GM12878 (cell line): ENCODE results near the gene EHF. TPM values are rescaled to one million over a fixed set of nuclear protein-coding genes. Genes with fewer than 3 reads are reported as not detected.

Experiments used
- ATAC-seq: fragments of 200-7000 bp; cut with Tn5 transposase; 3 replicates; pipeline ENCODE4 v1.9.1; 2020; ENCODE audit warnings: mild to moderate bottlenecking, moderate library complexity
- BruUV-seq: library from RNA; stranded (reverse); fragments of 400-500 nt; replicated peaks from 2 replicates; lab custom pipeline; 2021; lab: Mats Ljungman, UMichigan
- CTCF ChIA-PET: fragments of 300-600 bp; sonication (Branson Sonifier 250); formaldehyde crosslinking; extraction: SDS; loops from one replicate; lab custom pipeline; 2021; ENCODE audit warnings: inconsistent platforms; lab: Yijun Ruan, JAX
- POLR2A ChIA-PET: fragments of 350-600 bp; formaldehyde crosslinking; extraction: SDS; loops from one replicate; lab custom pipeline; 2021; ENCODE audit warnings: inconsistent platforms; lab: Charles Lee
- RAD21 ChIA-PET: fragments of 300-600 bp; sonication (Branson Sonifier 250); formaldehyde crosslinking; loops from one replicate; lab custom pipeline; 2023; ENCODE audit warnings: antibody characterized with exemption; ENCODE audit not compliant: unreplicated experiment; lab: Charles Lee
- SMC1A ChIA-PET: fragments of 300-600 bp; sonication (Branson Sonifier 250); formaldehyde crosslinking; loops from one replicate; lab custom pipeline; 2023; ENCODE audit not compliant: unreplicated experiment, uncharacterized antibody; lab: Charles Lee
- DNase-seq: peaks from one replicate; pipeline ENCODE4 v3.0.0-alpha.2; 2011; ENCODE audit warnings: low read depth, low spot score
- FAIRE-seq: peaks from 3 replicates; lab custom pipeline; 2011; peaks lifted over from hg19 to GRCh38; lab: Jason Lieb, UNC
- H2AFZ ChIP-seq: 2 replicates; pipeline ENCODE4 v1.6.0; 2011; ENCODE audit warnings: low read depth, low read length, control low read depth; ENCODE audit not compliant: control insufficient read depth
- H3K27ac ChIP-seq: 2 replicates; pipeline ENCODE4 v1.5.1; 2011; ENCODE audit warnings: control low read depth; ENCODE audit not compliant: control insufficient read depth, insufficient read depth
- H3K27me3 ChIP-seq, 2 experiments: replicated peaks in 1 of 2; 2 replicates each; pipeline versions ENCODE4 v1.6.0 to v1.6.1; 2011; ENCODE audit warnings: low read length in 1 of 2; ENCODE audit not compliant: control insufficient read depth in 2 of 2, insufficient read depth in 2 of 2
- H3K36me3 ChIP-seq, 2 experiments: 2 replicates each; pipeline ENCODE4 v1.5.1; 2011; ENCODE audit warnings: low read length in 1 of 2; ENCODE audit not compliant: control insufficient read depth in 2 of 2, insufficient read depth in 2 of 2
- H3K4me1 ChIP-seq: 2 replicates; pipeline ENCODE4 v1.6.1; 2011; ENCODE audit warnings: mild to moderate bottlenecking, low read length, moderate library complexity, mixed read lengths; ENCODE audit not compliant: control insufficient read depth, insufficient read depth
- H3K4me2 ChIP-seq: 2 replicates; pipeline ENCODE4 v1.6.0; 2011; ENCODE audit warnings: control low read depth; ENCODE audit not compliant: control insufficient read depth, insufficient read depth
- H3K4me3 ChIP-seq: fragments of 200-600 bp; sonication (generic); 2 replicates; pipeline ENCODE4 v1.5.1; 2016
- H3K79me2 ChIP-seq: 2 replicates; pipeline ENCODE4 v1.6.0; 2011; ENCODE audit warnings: low read length; ENCODE audit not compliant: control insufficient read depth, insufficient read depth
- H3K9ac ChIP-seq: 2 replicates; pipeline ENCODE4 v1.8.0; 2011; ENCODE audit warnings: low read length, control low read depth, mixed read lengths; ENCODE audit not compliant: control insufficient read depth, insufficient read depth
- H3K9me3 ChIP-seq: replicated peaks from 3 replicates; pipeline ENCODE4 v1.5.1; 2011; ENCODE audit warnings: mild to moderate bottlenecking, low read length; ENCODE audit not compliant: control insufficient read depth, insufficient read depth
- H4K20me1 ChIP-seq: 2 replicates; pipeline ENCODE4 v1.6.0; 2011; ENCODE audit not compliant: control insufficient read depth, insufficient read depth
- CTCF ChIP-seq, 3 experiments: IDR thresholded peaks in 2 of 3; conservative IDR thresholded peaks in 1 of 3; 2 replicates each; pipeline ENCODE4 v1.5.1; 2011; ENCODE audit warnings: low read depth in 3 of 3, low read length in 3 of 3, mild to moderate bottlenecking in 3 of 3, control low read depth in 2 of 3, moderate library complexity in 2 of 3, inconsistent platforms in 1 of 3, mixed read lengths in 1 of 3; ENCODE audit not compliant: control insufficient read depth in 2 of 3, insufficient read depth in 1 of 3; ENCODE audit errors: extremely low read depth in 1 of 3
- EZH2 ChIP-seq: IDR thresholded peaks from 2 replicates; pipeline ENCODE4 v1.6.1; 2012; ENCODE audit warnings: low read depth, mild to moderate bottlenecking, control low read depth, inconsistent platforms, low read length, borderline replicate concordance; ENCODE audit not compliant: control insufficient read depth
- IKZF2 ChIP-seq, 2 experiments: fragments of 450-650 bp; IDR thresholded peaks; 2 replicates each; pipeline ENCODE4 v1.6.1; 2017; ENCODE audit warnings: mild to moderate bottlenecking in 2 of 2, moderate library complexity in 2 of 2
- KAT2A ChIP-seq: conservative IDR thresholded peaks from 2 replicates; pipeline ENCODE4 v1.6.1; 2011; ENCODE audit warnings: low read depth, low read length; ENCODE audit not compliant: control insufficient read depth
- PAX8 ChIP-seq: fragments of 450-650 bp; IDR thresholded peaks from 2 replicates; pipeline ENCODE4 v1.6.1; 2017; ENCODE audit warnings: mild to moderate bottlenecking, moderate library complexity
- PKNOX1 ChIP-seq: fragments of 450-650 bp; IDR thresholded peaks from 2 replicates; pipeline ENCODE4 v1.6.1; 2016; ENCODE audit warnings: mild to moderate bottlenecking
- POLR2AphosphoS2 ChIP-seq: IDR thresholded peaks from 2 replicates; pipeline ENCODE4 v1.6.1; 2011; ENCODE audit warnings: low read depth, mild to moderate bottlenecking, low read length, improper control_type of control experiment, moderate library complexity
- SKIL ChIP-seq: fragments of 450-650 bp; IDR thresholded peaks from 2 replicates; pipeline ENCODE4 v1.6.1; 2017; ENCODE audit warnings: mild to moderate bottlenecking, low read depth, inconsistent platforms; ENCODE audit not compliant: poor library complexity, severe bottlenecking
- SMAD5 ChIP-seq: IDR thresholded peaks from 2 replicates; pipeline ENCODE4 v1.6.1; 2016; ENCODE audit warnings: antibody characterized with exemption, low read depth
- ZBED1 ChIP-seq: IDR thresholded peaks from 2 replicates; pipeline ENCODE4 v1.6.1; 2016; ENCODE audit warnings: borderline replicate concordance
- ZNF24 ChIP-seq: fragments of 450-650 bp; IDR thresholded peaks from 2 replicates; pipeline ENCODE4 v1.6.1; 2017; ENCODE audit warnings: antibody characterized with exemption, mild to moderate bottlenecking
- in situ Hi-C: fragments of 300-500 bp; cut with MboI; formaldehyde crosslinking; loops from 9 replicates; pipeline ENCODE4 v1.14.3; 2018; ENCODE audit warnings: mixed read lengths
- intact Hi-C: fragments of 100-400 bp; cut with micrococcal nuclease; formaldehyde crosslinking; loops from one replicate; pipeline ENCODE4 v1.14.2; 2022; ENCODE audit not compliant: unreplicated experiment
- polyA plus RNA-seq, 11 experiments: library from polyadenylated mRNA; depleted of rRNA in 4 of 11; unstranded in 6 of 11; stranded (reverse) in 5 of 11; fragments of >200 nt; fragmentation: Nextera tagmentation in 4 of 11; fragmentation: Illumina TruSeq in 1 of 11; extraction: Ambion mirVana in 4 of 11; extraction: Trizol in 1 of 11; gene quantifications; 1 replicate in 1 of 11; 2 replicates in 10 of 11; pipeline versions ENCODE4 v1.2.1 to v1.2.3, GENCODE V29; 2011 to 2016; ENCODE audit warnings: inconsistent platforms in 2 of 11, missing spikeins in 2 of 11, low read depth in 1 of 11
- total RNA-seq, 4 experiments: library from RNA; depleted of rRNA in 3 of 4; stranded (reverse); fragments of >200 nt in 3 of 4; fragmentation: Illumina TruSeq in 1 of 4; extraction: Trizol in 1 of 4; gene quantifications; 2 replicates each; pipeline versions ENCODE4 v1.2.1 to v1.2.3, GENCODE V29; 2013 to 2021

The EHF gene
- total and polyA plus RNA-seq, 10 of the 15 experiments (the other 5 are each of a cell fraction or from before 2014, with no cell fraction given) = 0.04 to 0.33 (median 0.06) TPM; not detected in 6

GRCh38 chr11:34696862-34697261, 76.0 kb downstream of the EHF start:
- no peaks in the 10 kb centered on the region for H3K9me3 ChIP-seq
- intact Hi-C loops = no loop called here
- ChIA-PET SMC1A (no interaction called here), POLR2A (no interaction called here), CTCF (interaction anchor here (0.7 kb wide), 1 partner anchor 22 kb away, joined by 3 read pairs; no protein-coding TSS in a partner anchor)
- no peak overlapping the region for H3K9ac ChIP-seq
- no TSS peak for BruUV-seq
- no peaks in the 10 kb centered on the region for H4K20me1 ChIP-seq
- H3K4me3 ChIP-seq = no peak overlapping the region
- TF ChIP-seq EZH2 = no peak
- TF ChIP-seq POLR2AphosphoS2 = no peak
- no peak for TF ChIP-seq CTCF (IDR thresholded peaks at IDR 0.05 in 2 of 3, conservative IDR thresholded peaks at IDR 0.05 in 1 of 3; ENCODE audit: control insufficient read depth in 2 of 3, extremely low read depth in 1 of 3, insufficient read depth in 1 of 3, low read depth in 3 of 3, low read length in 3 of 3)
- TF ChIP-seq ZNF24 = no peak
- TF ChIP-seq PKNOX1 = no peak
- no peak for TF ChIP-seq KAT2A
- no peak for TF ChIP-seq IKZF2 (IDR thresholded peaks at IDR 0.05)
- no peak for TF ChIP-seq SKIL
- TF ChIP-seq ZBED1 = no peak
- TF ChIP-seq SMAD5 = no peak
- no peak for TF ChIP-seq PAX8
- TF ChIP-seq, all 136 proteins: peak for 0
- no peaks in the 10 kb centered on the region for H3K79me2 ChIP-seq
- no peak overlapping the region for H2AFZ ChIP-seq
- DNase-seq (no peak), FAIRE-seq (no peak), ATAC-seq (no peak)
- no peak overlapping the region for H3K27ac ChIP-seq
- RAD21 ChIA-PET = interaction anchor here (0.7 kb wide), 1 partner anchor 110 kb away, joined by 3 read pairs; no protein-coding TSS in a partner anchor
- H3K27me3 ChIP-seq = no peaks in the 10 kb centered on the region
- in situ Hi-C loops = no loop called here
- no peak overlapping the region for H3K4me2 ChIP-seq
- H3K4me1 ChIP-seq = no peaks in the 10 kb centered on the region
- H3K36me3 ChIP-seq = no peaks in the 10 kb centered on the region
